ENCODE results near the gene PCDH9.

GRCh38 chr13:66926851-66927524 lies 303.1 kb downstream of the PCDH9 start:
- TF ChIP-seq CTCF (IDR thresholded peaks at IDR 0.05 in 8 of 11, conservative IDR thresholded peaks at IDR 0.05 in 3 of 11) (no peak), POLR2A (IDR thresholded peaks at IDR 0.05) (no peak), POLR2AphosphoS5 (IDR thresholded peaks at IDR 0.05) (no peak)
